ENCODE measurements around the gene RUNDC1.

The RUNDC1 gene

DNA sequence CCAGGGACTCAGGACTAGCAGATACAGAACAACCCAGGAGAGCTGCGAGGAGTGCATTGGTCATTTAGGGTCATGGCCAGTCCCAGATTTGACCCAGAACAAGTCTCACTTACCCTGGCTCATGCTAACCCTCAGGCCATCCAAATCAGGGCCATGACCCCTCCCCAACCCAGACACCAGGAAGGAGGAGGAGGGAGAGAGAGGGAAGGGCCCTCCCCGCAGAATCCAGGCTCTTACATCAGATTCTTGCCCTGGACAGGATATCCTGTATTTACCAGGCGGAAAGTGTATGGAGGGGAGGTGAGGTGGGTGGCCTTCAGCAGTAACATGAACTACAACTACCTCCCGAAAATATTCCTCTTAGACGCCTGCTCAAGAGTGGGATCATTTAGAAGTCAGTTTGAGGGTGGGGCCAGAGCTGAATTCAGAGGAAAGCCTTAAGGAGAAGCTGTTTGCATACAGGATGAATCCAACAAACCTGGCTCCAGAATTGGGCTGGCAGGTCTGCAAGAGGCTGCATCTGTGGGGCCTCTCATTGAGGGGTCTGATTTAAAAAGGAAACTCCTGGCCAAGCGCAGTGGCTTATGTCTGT lies 39.8 kb downstream of the RUNDC1 start:
- DNase-seq: no peak

GRCh38 chr17:43020789-43021740 lies 40.7 kb downstream of the RUNDC1 start:
- DNase-seq: peak; percentile 40

GRCh38 chr17:43021741-43022512 lies 41.6 kb downstream of the RUNDC1 start, which contains the start of gene VAT1:
TSS of gene VAT1 (minus strand) at chr17:43022385. CDS start at chr17:43022322, 63 bp downstream.
- peak; percentile 74 for DNase-seq

GRCh38 chr17:43024407-43025289 lies 44.3 kb downstream of the RUNDC1 start, which contains the start of gene RND2:
TSS of gene RND2 (plus strand) at chr17:43025231. CDS start at chr17:43025348, 117 bp downstream.
- peak; percentile 85 for DNase-seq

- no peak for DNase-seq
Observed at GRCh38 chr17:43025290-43025657, 44.9 kb downstream of the RUNDC1 start.

GRCh38 chr17:43025766-43026537 lies 45.6 kb downstream of the RUNDC1 start:
- DNase-seq: no peak

DNA sequence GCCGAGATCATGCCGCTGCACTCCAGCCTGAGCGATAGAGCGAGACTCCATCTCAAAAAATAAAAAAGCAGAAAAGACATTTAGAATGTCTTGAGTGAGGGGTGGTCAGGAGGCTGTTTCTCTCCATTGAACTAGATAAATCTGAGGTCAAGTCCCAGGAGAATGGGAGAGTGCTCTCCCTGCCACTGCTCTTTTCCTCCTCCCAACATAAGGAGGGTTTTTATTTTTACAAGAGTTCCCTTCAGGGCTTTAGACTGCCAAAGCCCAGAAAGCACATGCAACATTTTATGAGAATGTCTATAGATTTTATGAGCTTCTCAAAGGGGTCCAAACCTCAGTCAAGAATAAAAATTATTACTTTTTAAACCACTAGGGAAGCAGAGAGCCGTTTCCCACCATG lies 46.2 kb downstream of the RUNDC1 start:
- DNase-seq: no peak

GRCh38 chr17:43027091-43028032 lies 47.0 kb downstream of the RUNDC1 start:
- no peak for DNase-seq

DNA sequence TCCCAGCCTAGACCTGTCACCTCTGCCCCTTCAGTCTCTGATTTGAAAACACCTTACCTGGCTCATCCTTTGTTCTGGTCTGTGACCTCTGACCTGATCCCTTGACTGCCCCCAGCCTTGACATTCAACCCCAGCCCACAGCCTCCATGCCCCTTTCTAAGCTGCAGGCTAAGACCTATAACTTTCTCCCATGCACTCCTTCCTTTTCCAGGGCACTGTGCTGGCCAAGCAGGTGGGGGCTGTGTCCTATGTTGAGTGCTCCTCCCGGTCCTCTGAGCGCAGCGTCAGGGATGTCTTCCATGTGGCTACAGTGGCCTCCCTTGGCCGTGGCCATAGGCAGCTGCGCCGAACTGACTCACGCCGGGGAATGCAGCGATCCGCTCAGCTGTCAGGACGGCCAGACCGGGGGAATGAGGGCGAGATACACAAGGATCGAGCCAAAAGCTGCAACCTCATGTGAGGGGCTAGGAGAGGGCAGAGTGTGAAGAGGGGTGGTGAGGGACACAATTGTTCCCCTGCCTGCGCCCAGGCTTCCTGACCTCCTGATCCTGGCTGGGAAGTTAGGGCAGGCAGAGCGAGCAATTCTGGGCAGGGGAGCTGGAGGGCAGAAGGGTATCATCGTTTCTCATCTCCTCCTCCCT lies 48.0 kb downstream of the RUNDC1 start:
- DNase-seq: no peak

GRCh38 chr17:43030137-43030767 lies 49.9 kb downstream of the RUNDC1 start:
- DNase-seq: no peak

GRCh38 chr17:43031666-43032065 lies 51.3 kb downstream of the RUNDC1 start:
- DNase-seq: no peak

- no peak for DNase-seq
Observed at GRCh38 chr17:43033948-43034881, 53.9 kb downstream of the RUNDC1 start.

DNA sequence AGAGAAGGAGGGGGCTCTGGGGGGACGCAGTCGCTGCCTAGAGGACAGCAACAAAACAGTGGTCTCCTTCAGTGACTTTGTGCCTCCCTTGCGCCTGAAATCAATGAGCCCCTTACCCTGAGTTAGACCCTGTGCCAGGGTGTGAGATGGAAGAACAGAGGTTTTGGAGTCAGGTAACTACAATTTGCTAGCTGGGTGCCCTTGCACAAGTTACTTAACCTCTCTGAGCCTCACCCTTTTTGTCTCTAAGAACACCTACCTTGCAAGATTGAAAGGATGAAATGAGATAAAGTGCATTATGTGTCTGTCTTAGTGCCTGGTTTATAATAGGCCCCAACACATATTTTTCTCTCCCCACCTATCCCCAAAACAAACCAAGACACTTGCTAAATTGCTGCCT lies 54.5 kb downstream of the RUNDC1 start:
- no peak for DNase-seq

DNA sequence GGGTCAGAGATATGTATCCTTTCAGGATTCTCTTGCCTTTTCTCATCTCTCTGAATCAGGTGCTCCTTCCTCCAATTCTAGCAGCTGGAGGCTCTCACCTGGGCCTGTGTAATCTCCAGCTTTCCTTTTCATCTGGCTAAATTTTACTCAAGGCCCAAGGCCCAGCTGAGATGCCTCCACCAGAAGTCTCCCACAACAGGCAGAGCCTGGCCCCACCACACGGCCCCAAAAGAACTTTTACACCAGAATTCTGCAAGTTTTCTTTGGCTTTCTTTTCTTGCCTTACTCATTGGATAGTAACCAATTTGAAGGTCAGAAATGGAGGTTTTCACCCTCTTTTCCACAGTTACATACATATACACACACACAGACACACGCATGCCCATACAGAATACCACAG lies 59.3 kb downstream of the RUNDC1 start:
- no peak for DNase-seq

DNA sequence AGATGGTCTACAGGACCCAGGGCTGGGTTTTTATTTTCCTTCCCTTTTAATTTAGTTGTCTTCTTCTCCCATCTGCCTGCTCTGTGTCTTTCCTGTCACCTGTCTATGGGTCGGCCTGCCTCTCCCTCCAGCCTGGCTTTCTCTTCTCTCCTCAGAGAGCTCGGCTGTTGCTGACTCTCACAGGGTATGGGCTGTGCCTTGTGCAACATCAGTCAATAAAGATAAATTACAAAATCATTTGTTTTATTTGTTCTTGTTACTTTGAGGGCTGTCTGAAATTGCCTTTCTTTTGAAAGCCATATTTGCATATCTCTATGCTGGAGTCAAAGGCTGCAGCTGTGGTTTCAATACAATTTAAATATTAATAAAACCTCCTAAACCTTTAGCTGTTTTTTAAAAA lies 60.3 kb downstream of the RUNDC1 start:
- DNase-seq: no peak

- DNase-seq: no peak
Observed at GRCh38 chr17:43042025-43042628, 61.8 kb downstream of the RUNDC1 start.

Measured in activated CD4-positive, alpha-beta T cell treated with anti-CD3 and anti-CD28 coated beads for 48 hours (primary cell).